ENCODE measurements around the gene TPST1.

Gene TPST1

GRCh38 chr7:66303454-66304155 is 98.5 kb downstream of the TPST1 start:
- no peak overlapping the region for H3K4me3 ChIP-seq (ENCODE audit: low read length)
- TF ChIP-seq CTCF (conservative IDR thresholded peaks at IDR 0.05; ENCODE audit: low read depth, low read length) = no peak
- no peak for DNase-seq (ENCODE audit: low read depth)

- TF ChIP-seq CTCF (conservative IDR thresholded peaks at IDR 0.05; ENCODE audit: low read depth, low read length) = no peak
- no peak for DNase-seq (ENCODE audit: low read depth)
- H3K4me3 ChIP-seq (ENCODE audit: low read length) = no peak overlapping the region
These were observed 99.4 kb downstream of the TPST1 start for GRCh38 chr7:66304536-66304935.

- DNase-seq (ENCODE audit: low read depth) = no peak
- H3K4me3 ChIP-seq (ENCODE audit: low read length) = no peak overlapping the region
- no peak for TF ChIP-seq CTCF (conservative IDR thresholded peaks at IDR 0.05; ENCODE audit: low read depth, low read length)
These were observed 101.1 kb downstream of the TPST1 start for GRCh38 chr7:66306243-66306642.

DNA sequence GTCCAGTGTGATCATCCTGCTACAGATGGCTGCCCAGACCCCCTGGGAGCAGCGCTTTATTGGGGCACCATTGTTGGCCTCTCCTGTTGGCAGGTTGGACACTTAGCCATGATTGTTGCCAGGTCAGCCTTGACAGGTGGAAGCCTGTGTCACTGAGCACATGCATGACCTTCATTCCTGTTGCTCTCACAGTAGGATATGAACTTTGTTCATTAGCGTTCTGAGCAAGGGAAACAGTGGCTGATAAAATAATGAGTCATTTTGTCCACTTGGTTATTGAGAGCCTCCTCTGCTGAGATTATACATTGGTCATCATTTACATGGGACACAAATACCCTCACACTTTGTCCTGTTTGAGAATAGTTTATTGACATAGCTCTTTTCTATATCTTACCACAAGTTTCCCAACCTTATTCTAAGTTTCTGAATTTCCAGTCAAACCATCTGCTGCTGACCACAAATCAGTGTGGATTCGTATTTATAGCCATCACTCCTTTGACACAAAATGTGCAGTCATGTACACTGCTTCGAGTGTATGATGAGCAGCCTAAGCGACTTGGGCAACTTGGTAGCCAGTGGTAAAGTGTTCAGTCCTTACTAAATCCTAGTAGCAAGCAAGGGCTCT is 102.6 kb downstream of the TPST1 start:
- no peak for DNase-seq (ENCODE audit: low read depth)
- TF ChIP-seq CTCF (conservative IDR thresholded peaks at IDR 0.05; ENCODE audit: low read depth, low read length) = no peak
- H3K4me3 ChIP-seq (ENCODE audit: low read length) = no peak overlapping the region

DNA sequence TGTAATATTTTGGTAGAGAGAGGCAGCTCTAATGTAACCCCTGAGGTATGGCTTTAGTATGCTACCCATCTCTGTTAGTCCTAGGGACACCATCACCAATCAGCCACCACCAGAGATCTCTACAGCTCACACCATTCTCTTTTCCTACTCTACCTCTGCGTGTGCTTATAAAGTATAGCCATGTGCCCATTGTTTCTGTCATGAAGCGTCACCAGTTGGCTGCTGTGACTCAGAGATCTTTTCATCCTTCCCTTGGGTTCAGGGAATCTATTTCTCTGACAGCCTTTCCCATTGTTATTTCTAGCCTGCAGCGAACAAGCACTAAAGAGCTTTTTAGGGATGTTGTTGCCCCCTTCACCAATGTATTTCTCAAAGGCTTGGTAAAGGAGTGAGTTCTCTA is 103.3 kb downstream of the TPST1 start:
- no peak overlapping the region for H3K4me3 ChIP-seq (ENCODE audit: low read length)
- TF ChIP-seq CTCF (conservative IDR thresholded peaks at IDR 0.05; ENCODE audit: low read depth, low read length) = no peak
- DNase-seq (ENCODE audit: low read depth) = no peak

GRCh38 chr7:66310620-66311019 is 105.5 kb downstream of the TPST1 start:
- DNase-seq (ENCODE audit: low read depth) = no peak
- no peak overlapping the region for H3K4me3 ChIP-seq (ENCODE audit: low read length)
- TF ChIP-seq CTCF (conservative IDR thresholded peaks at IDR 0.05; ENCODE audit: low read depth, low read length) = no peak
